T-helper 2 cell treated with Interferon-gamma antibody and Interleukin-4, amounts not matched to agents 5 μg/mL and 100 μg/mL, for 36 hours (primary cell): ENCODE data around the gene GRB2.

Experiments used
- DNase-seq: peaks from one replicate; pipeline ENCODE4 v3.0.0; 2021; ENCODE audit warnings: low spot score
- H3K27ac Mint-ChIP-seq: one replicate; pipeline ENCODE4 v1.8.0; 2021; ENCODE audit warnings: mild to moderate bottlenecking, mixed read lengths
- H3K27me3 Mint-ChIP-seq: one replicate; pipeline ENCODE4 v1.8.0; 2021; ENCODE audit warnings: low read depth, mixed read lengths
- H3K36me3 Mint-ChIP-seq: one replicate; pipeline ENCODE4 v1.8.0; 2021; ENCODE audit warnings: low read depth, mixed read lengths
- H3K4me1 Mint-ChIP-seq: one replicate; pipeline ENCODE4 v1.8.0; 2021; ENCODE audit warnings: low read depth, mixed read lengths
- H3K4me3 Mint-ChIP-seq: one replicate; pipeline ENCODE4 v1.8.0; 2022; ENCODE audit warnings: mild to moderate bottlenecking, moderate library complexity, mixed read lengths
- H3K9me3 Mint-ChIP-seq: one replicate; pipeline ENCODE4 v1.8.0; 2021; ENCODE audit warnings: mixed read lengths

GRB2 gene

GRCh38 chr17:75321506-75321905 is 84.0 kb downstream of the GRB2 start:
- peaks cover 26% of the 10 kb centered on the region for H3K4me1 Mint-ChIP-seq
- DNase-seq, result no peak
- no peaks in the 10 kb centered on the region for H3K27me3 Mint-ChIP-seq
- no peak overlapping the region for H3K4me3 Mint-ChIP-seq
- peaks cover 56% of the 10 kb centered on the region for H3K36me3 Mint-ChIP-seq
- H3K9me3 Mint-ChIP-seq, result no peaks in the 10 kb centered on the region
- H3K27ac Mint-ChIP-seq, result no peak overlapping the region

- H3K36me3 Mint-ChIP-seq, result peaks cover 48% of the 10 kb centered on the region
- H3K9me3 Mint-ChIP-seq, result no peaks in the 10 kb centered on the region
- no peak overlapping the region for H3K4me3 Mint-ChIP-seq
- no peaks in the 10 kb centered on the region for H3K27me3 Mint-ChIP-seq
- no peak for DNase-seq
- no peak overlapping the region for H3K27ac Mint-ChIP-seq
- H3K4me1 Mint-ChIP-seq, result peaks cover 19% of the 10 kb centered on the region
Observed at GRCh38 chr17:75319904-75320691, 85.4 kb downstream of the GRB2 start.

DNA sequence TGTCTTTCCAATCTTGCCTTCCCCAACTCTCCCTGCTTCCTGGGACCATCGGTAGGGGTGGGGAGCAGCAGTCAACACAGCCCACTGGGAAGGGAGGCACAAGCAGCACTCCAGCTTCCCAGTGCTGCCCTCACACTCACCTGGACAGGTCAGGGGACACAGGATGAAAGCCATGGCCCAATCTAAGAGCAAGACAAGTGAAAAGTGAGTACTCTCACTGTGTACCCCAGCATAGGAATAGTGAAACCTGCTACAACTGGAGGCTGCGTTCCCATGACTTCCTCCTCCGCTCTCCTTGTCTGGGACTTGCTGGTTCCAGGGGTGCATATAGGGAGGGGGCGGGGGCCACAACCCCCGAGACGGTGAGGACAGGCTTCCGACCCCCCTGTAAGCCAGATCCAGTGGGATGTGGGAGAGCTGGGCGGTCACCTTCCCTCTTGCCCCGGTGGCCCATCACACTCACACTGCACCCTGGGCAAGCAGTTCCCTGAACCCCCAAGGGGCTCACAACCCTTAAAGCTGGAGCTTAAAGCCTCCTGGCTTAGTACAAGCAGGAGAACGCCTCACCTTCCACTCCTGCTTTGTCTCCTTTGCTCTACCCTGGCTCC is 86.8 kb downstream of the GRB2 start:
- DNase-seq, result no peak
- peaks cover 42% of the 10 kb centered on the region for H3K36me3 Mint-ChIP-seq
- no peaks in the 10 kb centered on the region for H3K9me3 Mint-ChIP-seq
- no peak overlapping the region for H3K4me3 Mint-ChIP-seq
- H3K27ac Mint-ChIP-seq, result no peak overlapping the region
- peaks cover 17% of the 10 kb centered on the region for H3K4me1 Mint-ChIP-seq
- H3K27me3 Mint-ChIP-seq, result no peaks in the 10 kb centered on the region

GRCh38 chr17:75318211-75318610 is 87.3 kb downstream of the GRB2 start:
- Mint-ChIP-seq H3K9me3 (no peaks in the 10 kb centered on the region), H3K4me3 (no peak overlapping the region), H3K4me1 (peaks cover 15% of the 10 kb centered on the region), H3K36me3 (peaks cover 39% of the 10 kb centered on the region), H3K27me3 (no peaks in the 10 kb centered on the region), H3K27ac (no peak overlapping the region)
- DNase-seq, result no peak

DNA sequence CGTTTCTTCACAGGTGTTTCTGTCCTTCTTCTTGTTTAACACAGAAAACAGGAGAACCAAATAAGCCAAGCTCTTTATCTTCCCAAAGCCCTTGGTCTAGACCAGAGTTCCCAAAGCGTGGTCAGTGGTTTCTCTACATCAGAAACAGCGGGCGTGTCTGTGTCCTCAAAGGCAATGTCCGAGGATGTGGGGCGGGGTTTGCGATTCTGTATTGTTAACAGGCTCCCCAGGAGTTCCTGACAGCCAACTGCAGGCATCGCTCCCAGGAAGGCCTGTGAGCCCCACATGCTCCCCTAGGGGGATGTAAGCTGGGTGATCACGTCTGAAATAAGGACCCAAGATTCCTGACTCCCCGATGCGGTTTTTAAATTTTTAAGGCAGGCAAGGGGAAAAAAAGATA is 87.8 kb downstream of the GRB2 start:
- no peak overlapping the region for H3K4me3 Mint-ChIP-seq
- H3K27me3 Mint-ChIP-seq, result no peaks in the 10 kb centered on the region
- peaks cover 13% of the 10 kb centered on the region for H3K4me1 Mint-ChIP-seq
- no peak for DNase-seq
- no peaks in the 10 kb centered on the region for H3K9me3 Mint-ChIP-seq
- H3K36me3 Mint-ChIP-seq, result peaks cover 36% of the 10 kb centered on the region
- no peak overlapping the region for H3K27ac Mint-ChIP-seq

DNA sequence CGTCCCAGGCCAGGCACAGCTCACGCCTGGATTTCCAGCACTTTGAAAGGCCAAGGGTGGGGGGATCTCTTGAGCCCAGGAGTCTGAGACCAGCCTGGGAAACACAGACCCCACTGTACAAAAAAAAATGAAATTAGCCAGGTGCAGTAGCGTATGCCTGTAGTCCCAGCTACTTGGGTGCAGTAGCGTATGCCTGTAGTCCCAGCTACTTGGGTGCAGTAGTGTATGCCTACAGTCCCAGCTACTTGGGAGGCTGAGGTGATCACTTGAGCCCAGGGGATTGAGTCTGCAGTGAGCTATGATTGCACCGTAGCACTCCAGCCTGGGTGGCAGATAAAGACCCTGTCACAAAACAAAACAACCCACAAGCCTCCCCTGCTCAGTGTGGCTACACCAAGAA is 89.2 kb downstream of the GRB2 start:
- Mint-ChIP-seq H3K36me3 (peaks cover 30% of the 10 kb centered on the region), H3K4me1 (peaks cover 15% of the 10 kb centered on the region), H3K4me3 (no peak overlapping the region), H3K27me3 (no peaks in the 10 kb centered on the region), H3K27ac (peak overlapping the region; percentile 41), H3K9me3 (no peaks in the 10 kb centered on the region)
- no peak for DNase-seq

DNA sequence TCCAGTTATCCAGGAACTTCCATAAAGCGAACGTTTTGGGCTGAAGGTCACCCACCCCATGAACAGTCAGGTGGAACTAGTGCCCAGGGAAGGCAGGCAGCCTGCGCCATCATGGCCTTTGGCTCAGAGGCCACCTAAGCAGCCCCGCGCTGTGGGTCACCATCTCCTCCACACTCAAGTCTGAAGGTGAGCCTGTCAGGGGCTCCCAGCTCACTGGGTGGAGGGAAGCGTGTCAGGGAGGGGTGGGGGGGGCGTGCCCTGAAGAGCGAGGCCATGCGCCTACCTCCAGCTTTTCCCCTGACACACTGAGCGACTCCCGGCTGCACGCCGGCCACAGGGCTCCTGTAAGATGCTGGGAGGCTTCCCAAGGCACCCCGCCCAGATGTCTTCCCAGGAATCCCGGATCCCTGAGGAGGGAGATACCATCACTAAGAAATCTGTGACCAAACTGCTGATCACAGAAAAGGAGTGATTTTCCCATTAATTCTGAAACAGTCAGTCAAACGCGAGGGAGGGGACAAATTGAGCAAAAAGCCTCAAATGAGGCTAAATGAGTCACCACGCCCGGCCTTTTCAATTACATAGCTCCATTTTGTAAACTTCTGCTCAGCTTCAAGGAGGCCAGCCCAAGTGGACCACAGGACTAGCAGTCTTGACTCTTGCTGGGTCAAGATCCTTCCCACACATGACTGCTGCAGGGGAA is 89.8 kb downstream of the GRB2 start:
- peaks cover 26% of the 10 kb centered on the region for H3K36me3 Mint-ChIP-seq
- H3K4me3 Mint-ChIP-seq, result no peak overlapping the region
- peaks cover 15% of the 10 kb centered on the region for H3K4me1 Mint-ChIP-seq
- no peaks in the 10 kb centered on the region for H3K27me3 Mint-ChIP-seq
- DNase-seq, result no peak
- H3K27ac Mint-ChIP-seq, result peak overlapping the region; percentile 41
- H3K9me3 Mint-ChIP-seq, result no peaks in the 10 kb centered on the region

- peak overlapping the region; percentile 51 for H3K27ac Mint-ChIP-seq
- no peaks in the 10 kb centered on the region for H3K27me3 Mint-ChIP-seq
- no peak for DNase-seq
- H3K4me1 Mint-ChIP-seq, result peaks cover 17% of the 10 kb centered on the region
- H3K9me3 Mint-ChIP-seq, result no peaks in the 10 kb centered on the region
- no peak overlapping the region for H3K4me3 Mint-ChIP-seq
- peaks cover 14% of the 10 kb centered on the region for H3K36me3 Mint-ChIP-seq
Observed at GRCh38 chr17:75313941-75314551, 91.4 kb downstream of the GRB2 start.

- Mint-ChIP-seq H3K27ac (no peak overlapping the region), H3K4me1 (peaks cover 7% of the 10 kb centered on the region), H3K9me3 (no peaks in the 10 kb centered on the region), H3K4me3 (no peak overlapping the region), H3K36me3 (no peaks in the 10 kb centered on the region), H3K27me3 (no peaks in the 10 kb centered on the region)
- no peak for DNase-seq
Observed at GRCh38 chr17:75308732-75309629, 96.5 kb downstream of the GRB2 start.

DNA sequence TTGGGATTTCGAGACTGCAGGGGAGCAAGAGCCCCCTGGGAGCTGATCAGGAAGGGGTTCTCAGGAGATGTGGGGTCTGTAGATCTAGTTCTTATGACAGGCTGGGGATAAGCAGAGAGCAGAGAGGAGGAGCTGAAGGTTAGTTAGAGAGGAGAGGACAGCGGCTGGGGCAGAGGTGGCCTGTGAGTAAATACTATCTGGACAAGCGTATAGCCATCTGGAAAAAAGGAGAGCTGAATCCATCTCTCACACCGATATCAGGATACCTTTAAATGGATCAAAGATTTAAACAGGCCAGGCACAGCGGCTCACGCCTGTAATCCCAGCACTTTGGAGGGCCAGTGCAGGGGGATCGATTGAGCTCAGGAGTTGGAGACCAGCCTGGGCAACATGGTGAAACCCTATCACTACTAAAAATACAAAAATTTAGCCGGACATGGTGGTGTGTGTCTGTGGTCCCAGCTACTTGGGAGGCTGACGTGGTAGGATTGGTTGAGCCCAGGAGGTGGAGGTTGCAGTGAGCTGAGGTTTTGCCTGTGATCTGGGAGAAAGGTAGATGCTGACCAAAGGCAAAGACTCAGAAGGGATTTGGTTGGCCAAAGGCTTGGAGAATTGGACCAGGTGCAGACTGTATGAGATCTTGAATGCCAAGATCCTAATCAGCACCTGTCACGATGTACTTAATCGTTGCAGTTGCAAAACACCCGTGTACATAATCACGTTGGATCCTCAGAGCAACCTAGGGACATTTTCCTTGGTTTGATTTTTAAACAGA is 97.3 kb downstream of the GRB2 start:
- no peaks in the 10 kb centered on the region for H3K9me3 Mint-ChIP-seq
- H3K27ac Mint-ChIP-seq, result no peak overlapping the region
- H3K36me3 Mint-ChIP-seq, result no peaks in the 10 kb centered on the region
- H3K4me1 Mint-ChIP-seq, result peaks cover 4% of the 10 kb centered on the region
- no peaks in the 10 kb centered on the region for H3K27me3 Mint-ChIP-seq
- DNase-seq, result no peak
- H3K4me3 Mint-ChIP-seq, result no peak overlapping the region

- Mint-ChIP-seq H3K9me3 (no peaks in the 10 kb centered on the region), H3K27me3 (no peaks in the 10 kb centered on the region), H3K4me3 (no peak overlapping the region), H3K36me3 (peaks cover 3% of the 10 kb centered on the region), H3K27ac (no peak overlapping the region), H3K4me1 (peaks cover 10% of the 10 kb centered on the region)
- no peak for DNase-seq
Observed at GRCh38 chr17:75301502-75302206, 103.8 kb downstream of the GRB2 start.

DNA sequence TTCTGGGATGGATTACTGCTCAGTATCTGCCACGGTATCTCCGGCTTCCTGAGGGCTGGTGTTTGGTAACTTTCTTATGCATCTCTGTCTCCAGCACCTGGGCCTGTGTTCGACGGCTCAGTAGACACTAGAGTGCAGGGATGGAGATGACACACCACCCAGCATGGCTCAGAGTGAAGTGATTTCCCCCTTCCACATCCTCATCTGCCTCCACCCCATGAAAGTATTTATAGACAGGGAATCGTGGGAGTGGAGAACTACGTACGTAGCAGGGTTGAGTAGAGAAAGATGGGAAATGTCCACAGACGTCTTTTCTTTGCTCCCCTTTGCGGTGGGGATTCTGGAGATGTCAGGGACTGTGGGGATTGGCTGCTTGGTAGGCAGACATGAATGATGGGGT is 104.4 kb downstream of the GRB2 start:
- H3K27me3 Mint-ChIP-seq, result no peaks in the 10 kb centered on the region
- no peak for DNase-seq

More for the DNA sequence above, 104.4 kb downstream of the GRB2 start:
- Mint-ChIP-seq H3K36me3 (peaks cover 3% of the 10 kb centered on the region), H3K4me3 (no peak overlapping the region), H3K9me3 (no peaks in the 10 kb centered on the region), H3K27ac (peak overlapping the region; percentile 9), H3K4me1 (peaks cover 12% of the 10 kb centered on the region)
